Sigmoid colon (tissue), 7 donors: ENCODE measurements around the gene NPTX1. TPM values are rescaled to one million over a fixed set of nuclear protein-coding genes. Genes with fewer than 3 reads are reported as not detected.

Experiments used
- DNase-seq: peaks from one replicate; pipeline ENCODE4 v3.0.0-alpha.2; 2019
- H3K27ac ChIP-seq, 4 donors: fragments of 200-600 bp; sonication (generic); one replicate each; pipeline ENCODE4 v1.5.1; 2016 to 2019; ENCODE audit warnings: mild to moderate bottlenecking in 1 of 4
- H3K27me3 ChIP-seq, 3 donors: fragments of 200-600 bp; sonication (generic); one replicate each; pipeline ENCODE4 v1.5.1; 2019; ENCODE audit warnings: mild to moderate bottlenecking in 1 of 3
- H3K36me3 ChIP-seq, 4 donors: fragments of 200-600 bp; sonication (generic); one replicate each; pipeline ENCODE4 v1.5.1; 2016 to 2019
- H3K4me1 ChIP-seq, 4 donors: fragments of 200-600 bp; sonication (generic); one replicate each; pipeline ENCODE4 v1.5.1; 2017 to 2019
- H3K4me3 ChIP-seq, 4 donors: fragments of 200-600 bp; sonication (generic); one replicate each; pipeline ENCODE4 v1.5.1; 2017 to 2019; ENCODE audit warnings: mild to moderate bottlenecking in 2 of 4, moderate library complexity in 1 of 4
- H3K9me3 ChIP-seq, 4 donors: fragments of 200-600 bp in 3 of 4; sonication (generic) in 3 of 4; one replicate each; pipeline versions ENCODE4 v1.5.1 to v1.6.1; 2013 to 2019
- EP300 ChIP-seq, 4 donors: sonication (generic); formaldehyde crosslinking; IDR thresholded peaks; one replicate each; pipeline ENCODE4 v1.6.1; 2017; ENCODE audit warnings: antibody characterized with exemption in 4 of 4
- POLR2A ChIP-seq, 2 donors: fragments of 450-650 bp; IDR thresholded peaks; one replicate each; pipeline ENCODE4 v1.6.1; 2016; ENCODE audit warnings: antibody characterized with exemption in 2 of 2, mild to moderate bottlenecking in 2 of 2, moderate library complexity in 2 of 2
- POLR2AphosphoS5 ChIP-seq, 4 donors: sonication (generic); formaldehyde crosslinking; IDR thresholded peaks; one replicate each; pipeline ENCODE4 v1.6.1; 2017; ENCODE audit warnings: antibody characterized with exemption in 4 of 4
- WGBS, 2 donors: extraction: QIAGEN DNeasy Blood & Tissue Kit; methylation state at CpG; one replicate each; pipeline ENCODE4 v1.1.7; 2013; 5-methylcytosine and 5-hydroxymethylcytosine counted together
- intact Hi-C: fragments of 100-400 bp; cut with DNase I; formaldehyde crosslinking; loops from one replicate; pipeline ENCODE4 v1.15.1; 2023
- polyA plus RNA-seq, 3 donors: library from polyadenylated mRNA; stranded (reverse); fragments of 200-250 nt; gene quantifications; one replicate each; pipeline ENCODE4 v1.2.3, GENCODE V29; 2013
- total RNA-seq, 4 donors: library from RNA; depleted of rRNA; stranded (reverse); fragments of >200 nt; gene quantifications; one replicate each; pipeline ENCODE4 v1.1.0, GENCODE V29; 2016
- TF ChIP-seq, protein P1 (sequence below), 4 experiments: fragments of 450-650 bp in 3 of 4; fragments of 200-600 bp in 1 of 4; IDR thresholded peaks; one replicate each; pipeline ENCODE4 v1.5.1; 2016 to 2019; ENCODE audit warnings: antibody characterized with exemption in 4 of 4, mild to moderate bottlenecking in 3 of 4, moderate library complexity in 2 of 4
- donor health status: healthy with polysubstance abuse.
- donor health status: Bipolar disorder and iron deficiency.
- donor health status: healthy.

The NPTX1 gene
- total and polyA plus RNA-seq, 7 donors = 0.60 to 67.3 (median 36.9) TPM

GRCh38 chr17:80513892-80514291 is 37.5 kb upstream of the NPTX1 start:
- no peak for DNase-seq
- H3K4me3 ChIP-seq = no peak overlapping the region
- 37 to 47% methylated on average over 10 of the region's 10 CpGs for WGBS, 2 donors
- H3K36me3 ChIP-seq = no peaks in the 10 kb centered on the region
- TF ChIP-seq, protein P1, sequence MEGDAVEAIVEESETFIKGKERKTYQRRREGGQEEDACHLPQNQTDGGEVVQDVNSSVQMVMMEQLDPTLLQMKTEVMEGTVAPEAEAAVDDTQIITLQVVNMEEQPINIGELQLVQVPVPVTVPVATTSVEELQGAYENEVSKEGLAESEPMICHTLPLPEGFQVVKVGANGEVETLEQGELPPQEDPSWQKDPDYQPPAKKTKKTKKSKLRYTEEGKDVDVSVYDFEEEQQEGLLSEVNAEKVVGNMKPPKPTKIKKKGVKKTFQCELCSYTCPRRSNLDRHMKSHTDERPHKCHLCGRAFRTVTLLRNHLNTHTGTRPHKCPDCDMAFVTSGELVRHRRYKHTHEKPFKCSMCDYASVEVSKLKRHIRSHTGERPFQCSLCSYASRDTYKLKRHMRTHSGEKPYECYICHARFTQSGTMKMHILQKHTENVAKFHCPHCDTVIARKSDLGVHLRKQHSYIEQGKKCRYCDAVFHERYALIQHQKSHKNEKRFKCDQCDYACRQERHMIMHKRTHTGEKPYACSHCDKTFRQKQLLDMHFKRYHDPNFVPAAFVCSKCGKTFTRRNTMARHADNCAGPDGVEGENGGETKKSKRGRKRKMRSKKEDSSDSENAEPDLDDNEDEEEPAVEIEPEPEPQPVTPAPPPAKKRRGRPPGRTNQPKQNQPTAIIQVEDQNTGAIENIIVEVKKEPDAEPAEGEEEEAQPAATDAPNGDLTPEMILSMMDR (IDR thresholded peaks at IDR 0.05) = no peak
- TF ChIP-seq POLR2AphosphoS5 (IDR thresholded peaks at IDR 0.05) (no peak), EP300 (IDR thresholded peaks at IDR 0.05) (no peak), POLR2A (IDR thresholded peaks at IDR 0.05) (no peak)
- H3K4me1 ChIP-seq = no peaks in the 10 kb centered on the region
- H3K27me3 ChIP-seq = peaks cover 0 to 8% (median 0%) of the 10 kb centered on the region in 3 donors
- H3K27ac ChIP-seq = no peak overlapping the region
- H3K9me3 ChIP-seq = no peaks in the 10 kb centered on the region
- intact Hi-C loops = no loop called here

- 73 to 84% methylated on average over 16 of the region's 16 CpGs for WGBS, 2 donors
Measured at GRCh38 chr17:80513201-80513600, 36.8 kb upstream of the NPTX1 start.

GRCh38 chr17:80512233-80512632 is 35.8 kb upstream of the NPTX1 start:
- peaks cover 0 to 8% (median 0%) of the 10 kb centered on the region in 3 donors for H3K27me3 ChIP-seq

More at GRCh38 chr17:80513201-80513600, 36.8 kb upstream of the NPTX1 start:
- H3K4me3 ChIP-seq = no peak overlapping the region
- intact Hi-C loops = no loop called here
- DNase-seq = no peak
- H3K9me3 ChIP-seq = no peaks in the 10 kb centered on the region
- H3K27ac ChIP-seq = no peak overlapping the region
- H3K36me3 ChIP-seq = no peaks in the 10 kb centered on the region
- TF ChIP-seq, protein P1 (IDR thresholded peaks at IDR 0.05) = no peak
- TF ChIP-seq POLR2A (IDR thresholded peaks at IDR 0.05) (no peak), POLR2AphosphoS5 (IDR thresholded peaks at IDR 0.05) (no peak), EP300 (IDR thresholded peaks at IDR 0.05) (no peak)
- no peaks in the 10 kb centered on the region for H3K4me1 ChIP-seq
- H3K27me3 ChIP-seq = peaks cover 0 to 8% (median 0%) of the 10 kb centered on the region in 3 donors

DNA sequence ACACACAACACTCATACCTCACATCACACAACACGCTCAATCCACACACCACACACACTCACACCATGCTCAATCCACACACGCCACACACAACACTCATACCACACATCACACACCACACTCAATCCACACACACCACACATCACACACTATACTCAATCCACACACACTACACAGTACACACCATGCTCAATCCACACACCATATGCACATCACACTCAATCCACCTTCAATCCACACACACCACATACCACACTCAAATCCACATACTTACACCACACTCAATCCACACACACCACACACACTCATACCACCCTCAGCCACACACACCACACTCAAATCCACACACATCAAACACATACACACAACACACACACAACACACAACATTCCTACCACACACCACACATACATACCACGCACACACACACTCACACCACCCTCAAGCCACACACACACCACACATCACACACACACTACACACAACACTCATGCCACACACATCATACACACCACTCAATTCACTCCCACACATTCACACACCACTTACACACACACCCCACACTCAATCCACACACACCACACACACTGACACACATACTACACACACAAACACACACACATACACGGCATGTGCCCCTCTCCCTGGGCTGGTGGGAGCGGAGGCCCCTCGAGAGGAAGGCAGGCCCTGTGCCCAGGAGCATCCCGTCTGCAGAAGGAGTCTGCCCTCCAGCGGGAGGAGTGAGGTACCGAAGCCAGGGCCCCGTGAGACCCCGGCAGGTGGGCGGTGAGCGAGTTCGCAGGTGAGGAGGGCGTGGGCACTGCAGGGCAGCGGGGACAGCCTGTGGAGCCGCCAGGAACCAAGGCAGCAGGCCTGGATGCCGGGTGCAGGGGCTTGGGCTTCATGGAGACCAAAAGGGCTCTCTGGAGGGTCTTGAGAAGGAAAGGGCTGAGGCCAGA is 35.1 kb upstream of the NPTX1 start:
- Histone ChIP-seq H3K4me3 (no peak overlapping the region), H3K27me3 (peaks cover 0 to 8% (median 0%) of the 10 kb centered on the region in 3 donors), H3K4me1 (no peaks in the 10 kb centered on the region), H3K36me3 (no peaks in the 10 kb centered on the region), H3K9me3 (no peaks in the 10 kb centered on the region), H3K27ac (no peak overlapping the region)
- 47 to 52% methylated on average over 18 of the region's 18 CpGs for WGBS, 2 donors
- no peak for TF ChIP-seq EP300 (IDR thresholded peaks at IDR 0.05)
- no peak for TF ChIP-seq POLR2A (IDR thresholded peaks at IDR 0.05)
- TF ChIP-seq, protein P1 (IDR thresholded peaks at IDR 0.05) = no peak
- no peak for TF ChIP-seq POLR2AphosphoS5 (IDR thresholded peaks at IDR 0.05)
- intact Hi-C loops = no loop called here
- DNase-seq = no peak

More at GRCh38 chr17:80512233-80512632, 35.8 kb upstream of the NPTX1 start:
- TF ChIP-seq POLR2A (IDR thresholded peaks at IDR 0.05) (no peak), EP300 (IDR thresholded peaks at IDR 0.05) (no peak), POLR2AphosphoS5 (IDR thresholded peaks at IDR 0.05) (no peak)
- TF ChIP-seq, protein P1 (IDR thresholded peaks at IDR 0.05) = no peak
- Histone ChIP-seq H3K27ac (no peak overlapping the region), H3K4me1 (no peaks in the 10 kb centered on the region), H3K36me3 (no peaks in the 10 kb centered on the region), H3K9me3 (no peaks in the 10 kb centered on the region), H3K4me3 (no peak overlapping the region)
- intact Hi-C loops = no loop called here
- WGBS, 2 donors = 88% methylated on average over 15 of the region's 15 CpGs
- no peak for DNase-seq
